Measurements from ENCODE around the gene SPATA12.

GRCh38 chr3:57097536-57097935 is 37.1 kb downstream of the SPATA12 start:
- TF ChIP-seq, protein P1, sequence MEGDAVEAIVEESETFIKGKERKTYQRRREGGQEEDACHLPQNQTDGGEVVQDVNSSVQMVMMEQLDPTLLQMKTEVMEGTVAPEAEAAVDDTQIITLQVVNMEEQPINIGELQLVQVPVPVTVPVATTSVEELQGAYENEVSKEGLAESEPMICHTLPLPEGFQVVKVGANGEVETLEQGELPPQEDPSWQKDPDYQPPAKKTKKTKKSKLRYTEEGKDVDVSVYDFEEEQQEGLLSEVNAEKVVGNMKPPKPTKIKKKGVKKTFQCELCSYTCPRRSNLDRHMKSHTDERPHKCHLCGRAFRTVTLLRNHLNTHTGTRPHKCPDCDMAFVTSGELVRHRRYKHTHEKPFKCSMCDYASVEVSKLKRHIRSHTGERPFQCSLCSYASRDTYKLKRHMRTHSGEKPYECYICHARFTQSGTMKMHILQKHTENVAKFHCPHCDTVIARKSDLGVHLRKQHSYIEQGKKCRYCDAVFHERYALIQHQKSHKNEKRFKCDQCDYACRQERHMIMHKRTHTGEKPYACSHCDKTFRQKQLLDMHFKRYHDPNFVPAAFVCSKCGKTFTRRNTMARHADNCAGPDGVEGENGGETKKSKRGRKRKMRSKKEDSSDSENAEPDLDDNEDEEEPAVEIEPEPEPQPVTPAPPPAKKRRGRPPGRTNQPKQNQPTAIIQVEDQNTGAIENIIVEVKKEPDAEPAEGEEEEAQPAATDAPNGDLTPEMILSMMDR (IDR thresholded peaks at IDR 0.05; ENCODE audit: insufficient read depth, low read depth, low read length): no peak
- no peak for TF ChIP-seq EZH2 (IDR thresholded peaks at IDR 0.05; ENCODE audit: insufficient read depth, low read length)

Measured in astrocyte (in vitro differentiated cells and primary cell).